SK-N-SH treated with all-trans-retinoic acid at 6 μM for 48 hours (cell line): ENCODE results near the gene ARID2.

Source experiments
- ATAC-seq: fragments of 200-7000 bp; cut with Tn5 transposase; 3 replicates; pipeline ENCODE4 v1.9.1; 2020; ENCODE audit warnings: mild to moderate bottlenecking, moderate library complexity
- CREB5 ChIP-seq: fragments of 250-450 bp; sonication (Bioruptor Pico); IDR thresholded peaks from 2 replicates; pipeline ENCODE4 v1.5.1; 2020; ENCODE audit warnings: low read depth, mild to moderate bottlenecking, moderate library complexity
- CSDC2 ChIP-seq: fragments of 250-450 bp; sonication (Bioruptor Pico); IDR thresholded peaks from 2 replicates; pipeline ENCODE4 v1.5.0; 2020; ENCODE audit warnings: mild to moderate bottlenecking, moderate library complexity
- CSRNP3 ChIP-seq: fragments of 250-450 bp; sonication (Bioruptor Pico); IDR thresholded peaks from 2 replicates; pipeline ENCODE4 v1.5.1; 2021; ENCODE audit warnings: mild to moderate bottlenecking, moderate library complexity
- GLIS3 ChIP-seq: fragments of 250-450 bp; sonication (Bioruptor Pico); IDR thresholded peaks from 2 replicates; pipeline ENCODE4 v1.5.0; 2020; ENCODE audit warnings: mild to moderate bottlenecking, moderate library complexity
- ISL1 ChIP-seq: fragments of 250-450 bp; sonication (Bioruptor Pico); IDR thresholded peaks from 2 replicates; pipeline ENCODE4 v2.1.2; 2022; ENCODE audit warnings: mild to moderate bottlenecking, moderate library complexity
- OSR1 ChIP-seq: fragments of 250-450 bp; sonication (Bioruptor Pico); IDR thresholded peaks from 2 replicates; pipeline ENCODE4 v1.8.0; 2022; ENCODE audit warnings: moderate library complexity, mild to moderate bottlenecking, inconsistent platforms
- PATZ1 ChIP-seq: fragments of 250-450 bp; sonication (Bioruptor Pico); IDR thresholded peaks from 2 replicates; pipeline ENCODE4 v1.8.0; 2020; ENCODE audit warnings: mild to moderate bottlenecking, moderate library complexity, borderline replicate concordance
- RARB ChIP-seq: fragments of 250-450 bp; sonication (Bioruptor Pico); IDR thresholded peaks from 2 replicates; pipeline ENCODE4 v1.8.0; 2021; ENCODE audit warnings: mild to moderate bottlenecking, moderate library complexity
- SNAI2 ChIP-seq: fragments of 250-450 bp; sonication (Bioruptor Pico); IDR thresholded peaks from 2 replicates; pipeline ENCODE4 v1.5.0; 2020; ENCODE audit warnings: mild to moderate bottlenecking, moderate library complexity
- TCF4 ChIP-seq: fragments of 250-450 bp; sonication (Bioruptor Pico); IDR thresholded peaks from 2 replicates; pipeline ENCODE4 v1.8.0; 2021; ENCODE audit warnings: mild to moderate bottlenecking, moderate library complexity, borderline replicate concordance
- TOX ChIP-seq: fragments of 250-450 bp; sonication (Bioruptor Pico); IDR thresholded peaks from 2 replicates; pipeline ENCODE4 v1.8.0; 2021; ENCODE audit warnings: mild to moderate bottlenecking, moderate library complexity, borderline replicate concordance
- TSHZ2 ChIP-seq: fragments of 250-450 bp; sonication (Bioruptor Pico); IDR thresholded peaks from 2 replicates; pipeline ENCODE4 v1.5.0; 2020; ENCODE audit warnings: mild to moderate bottlenecking, moderate library complexity
- ZFP3 ChIP-seq: fragments of 250-450 bp; sonication (Bioruptor Pico); IDR thresholded peaks from 2 replicates; pipeline ENCODE4 v1.5.0; 2020; ENCODE audit warnings: mild to moderate bottlenecking, moderate library complexity
- ZFP30 ChIP-seq: fragments of 450-650 bp; formaldehyde crosslinking; IDR thresholded peaks from 2 replicates; pipeline ENCODE4 v1.5.0; 2022; ENCODE audit warnings: mild to moderate bottlenecking, moderate library complexity
- ZNF565 ChIP-seq: fragments of 450-650 bp; formaldehyde crosslinking; conservative IDR thresholded peaks from 2 replicates; pipeline ENCODE4 v1.5.0; 2020; ENCODE audit warnings: low read depth, mild to moderate bottlenecking, moderate library complexity
- ZNF70 ChIP-seq: fragments of 450-650 bp; formaldehyde crosslinking; IDR thresholded peaks from 2 replicates; pipeline ENCODE4 v1.5.0; 2020; ENCODE audit warnings: mild to moderate bottlenecking, moderate library complexity

ARID2 gene

GRCh38 chr12:45930369-45930768, 200.9 kb downstream of the ARID2 start:
- TF ChIP-seq ZFP30 (CRISPR knock-in tag) = no peak
- no peak for TF ChIP-seq ZNF70 (CRISPR knock-in tag)
- no peak for TF ChIP-seq RARB
- TF ChIP-seq SNAI2 (CRISPR knock-in tag) = no peak
- no peak for TF ChIP-seq CREB5 (CRISPR knock-in tag)
- no peak for TF ChIP-seq PATZ1 (CRISPR knock-in tag)
- no peak for TF ChIP-seq ZNF565 (CRISPR knock-in tag)
- no peak for TF ChIP-seq TOX (CRISPR knock-in tag)
- ATAC-seq = no peak

- no peak for ATAC-seq
- TF ChIP-seq CREB5 (CRISPR knock-in tag) = no peak
- no peak for TF ChIP-seq TCF4 (CRISPR knock-in tag)
- TF ChIP-seq GLIS3 (CRISPR knock-in tag) = no peak
- no peak for TF ChIP-seq CSRNP3
- TF ChIP-seq PATZ1 (CRISPR knock-in tag) = no peak
- TF ChIP-seq ZFP30 (CRISPR knock-in tag) = no peak
- peak; percentile 24; the same call in 1 of the 2 replicates for TF ChIP-seq ISL1
Observed at GRCh38 chr12:45933504-45933903, 204.0 kb downstream of the ARID2 start.

- TF ChIP-seq GLIS3 (CRISPR knock-in tag) (no peak), CSDC2 (CRISPR knock-in tag) (no peak), OSR1 (CRISPR knock-in tag) (no peak)
- no peak for ATAC-seq
Observed at GRCh38 chr12:45934956-45935355, 205.4 kb downstream of the ARID2 start.

GRCh38 chr12:45938566-45938965, 209.1 kb downstream of the ARID2 start:
- no peak for TF ChIP-seq SNAI2 (CRISPR knock-in tag)
- no peak for TF ChIP-seq TSHZ2
- no peak for TF ChIP-seq ZFP3 (CRISPR knock-in tag)
- no peak for TF ChIP-seq TOX (CRISPR knock-in tag)
- TF ChIP-seq ISL1 = peak; percentile 71
- ATAC-seq = no peak
